SK-N-SH treated with all-trans-retinoic acid at 6 μM for 48 hours (cell line): ENCODE measurements around the gene ZNF185.

Experiments used
- ESRRG ChIP-seq: fragments of 250-450 bp; sonication (Bioruptor Pico); IDR thresholded peaks from 2 replicates; pipeline ENCODE4 v1.6.1; 2021; ENCODE audit warnings: mild to moderate bottlenecking
- PPARA ChIP-seq: fragments of 250-450 bp; sonication (Bioruptor Pico); IDR thresholded peaks from 2 replicates; pipeline ENCODE4 v1.5.0; 2020; ENCODE audit warnings: mild to moderate bottlenecking, borderline replicate concordance
- ZFP3 ChIP-seq: fragments of 250-450 bp; sonication (Bioruptor Pico); IDR thresholded peaks from 2 replicates; pipeline ENCODE4 v1.5.0; 2020; ENCODE audit warnings: mild to moderate bottlenecking, moderate library complexity
- ZFP30 ChIP-seq: fragments of 450-650 bp; formaldehyde crosslinking; IDR thresholded peaks from 2 replicates; pipeline ENCODE4 v1.5.0; 2022; ENCODE audit warnings: mild to moderate bottlenecking, moderate library complexity
- ZNF565 ChIP-seq: fragments of 450-650 bp; formaldehyde crosslinking; conservative IDR thresholded peaks from 2 replicates; pipeline ENCODE4 v1.5.0; 2020; ENCODE audit warnings: low read depth, mild to moderate bottlenecking, moderate library complexity
- ZNF8 ChIP-seq: fragments of 450-650 bp; formaldehyde crosslinking; IDR thresholded peaks from 2 replicates; pipeline ENCODE4 v1.5.0; 2020; ENCODE audit warnings: mild to moderate bottlenecking, moderate library complexity
- TF ChIP-seq, protein P1 (sequence below): fragments of 250-450 bp; sonication (Bioruptor Pico); IDR thresholded peaks from 2 replicates; pipeline ENCODE4 v1.8.0; 2020; ENCODE audit warnings: mild to moderate bottlenecking, moderate library complexity, borderline replicate concordance
- TF ChIP-seq, protein P2 (sequence below): fragments of 250-450 bp; sonication (Bioruptor Pico); IDR thresholded peaks from 2 replicates; pipeline ENCODE4 v1.8.0; 2021; ENCODE audit warnings: low read depth, mild to moderate bottlenecking, moderate library complexity, borderline replicate concordance

GRCh38 chrX:152912106-152912505 is 14.2 kb downstream of the ZNF185 start:
- TF ChIP-seq, protein P1, sequence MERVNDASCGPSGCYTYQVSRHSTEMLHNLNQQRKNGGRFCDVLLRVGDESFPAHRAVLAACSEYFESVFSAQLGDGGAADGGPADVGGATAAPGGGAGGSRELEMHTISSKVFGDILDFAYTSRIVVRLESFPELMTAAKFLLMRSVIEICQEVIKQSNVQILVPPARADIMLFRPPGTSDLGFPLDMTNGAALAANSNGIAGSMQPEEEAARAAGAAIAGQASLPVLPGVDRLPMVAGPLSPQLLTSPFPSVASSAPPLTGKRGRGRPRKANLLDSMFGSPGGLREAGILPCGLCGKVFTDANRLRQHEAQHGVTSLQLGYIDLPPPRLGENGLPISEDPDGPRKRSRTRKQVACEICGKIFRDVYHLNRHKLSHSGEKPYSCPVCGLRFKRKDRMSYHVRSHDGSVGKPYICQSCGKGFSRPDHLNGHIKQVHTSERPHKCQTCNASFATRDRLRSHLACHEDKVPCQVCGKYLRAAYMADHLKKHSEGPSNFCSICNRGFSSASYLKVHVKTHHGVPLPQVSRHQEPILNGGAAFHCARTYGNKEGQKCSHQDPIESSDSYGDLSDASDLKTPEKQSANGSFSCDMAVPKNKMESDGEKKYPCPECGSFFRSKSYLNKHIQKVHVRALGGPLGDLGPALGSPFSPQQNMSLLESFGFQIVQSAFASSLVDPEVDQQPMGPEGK = no peak
- TF ChIP-seq ZFP30 (CRISPR knock-in tag) = no peak
- no peak for TF ChIP-seq ZNF8 (CRISPR knock-in tag)
- TF ChIP-seq, protein P2, sequence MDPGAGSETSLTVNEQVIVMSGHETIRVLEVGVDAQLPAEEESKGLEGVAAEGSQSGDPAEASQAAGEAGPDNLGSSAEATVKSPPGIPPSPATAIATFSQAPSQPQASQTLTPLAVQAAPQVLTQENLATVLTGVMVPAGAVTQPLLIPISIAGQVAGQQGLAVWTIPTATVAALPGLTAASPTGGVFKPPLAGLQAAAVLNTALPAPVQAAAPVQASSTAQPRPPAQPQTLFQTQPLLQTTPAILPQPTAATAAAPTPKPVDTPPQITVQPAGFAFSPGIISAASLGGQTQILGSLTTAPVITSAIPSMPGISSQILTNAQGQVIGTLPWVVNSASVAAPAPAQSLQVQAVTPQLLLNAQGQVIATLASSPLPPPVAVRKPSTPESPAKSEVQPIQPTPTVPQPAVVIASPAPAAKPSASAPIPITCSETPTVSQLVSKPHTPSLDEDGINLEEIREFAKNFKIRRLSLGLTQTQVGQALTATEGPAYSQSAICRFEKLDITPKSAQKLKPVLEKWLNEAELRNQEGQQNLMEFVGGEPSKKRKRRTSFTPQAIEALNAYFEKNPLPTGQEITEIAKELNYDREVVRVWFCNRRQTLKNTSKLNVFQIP (CRISPR knock-in tag) = no peak
- TF ChIP-seq ZFP3 = no peak
- TF ChIP-seq ESRRG (CRISPR knock-in tag) = no peak
- TF ChIP-seq ZNF565 (CRISPR knock-in tag) = no peak
- no peak for TF ChIP-seq PPARA (CRISPR knock-in tag)
